NB4 (cell line): ENCODE results near the gene CORO6.

Experiments
- MYC ChIP-seq: IDR thresholded peaks from 2 replicates; pipeline ENCODE4 v1.6.1; 2011; ENCODE audit warnings: low read depth, low read length
- POLR2A ChIP-seq: IDR thresholded peaks from 2 replicates; pipeline ENCODE4 v1.6.1; 2011; ENCODE audit warnings: mild to moderate bottlenecking; ENCODE audit not compliant: insufficient read length; ENCODE audit errors: extremely low read depth
- TF ChIP-seq, protein P1 (sequence below): IDR thresholded peaks from one replicate; pipeline ENCODE4 v1.5.1; 2012; ENCODE audit warnings: low read depth, low read length
- TF ChIP-seq, protein P2 (sequence below): IDR thresholded peaks from 2 replicates; pipeline ENCODE4 v1.6.1; 2011; ENCODE audit warnings: low read depth, low read length

DNA sequence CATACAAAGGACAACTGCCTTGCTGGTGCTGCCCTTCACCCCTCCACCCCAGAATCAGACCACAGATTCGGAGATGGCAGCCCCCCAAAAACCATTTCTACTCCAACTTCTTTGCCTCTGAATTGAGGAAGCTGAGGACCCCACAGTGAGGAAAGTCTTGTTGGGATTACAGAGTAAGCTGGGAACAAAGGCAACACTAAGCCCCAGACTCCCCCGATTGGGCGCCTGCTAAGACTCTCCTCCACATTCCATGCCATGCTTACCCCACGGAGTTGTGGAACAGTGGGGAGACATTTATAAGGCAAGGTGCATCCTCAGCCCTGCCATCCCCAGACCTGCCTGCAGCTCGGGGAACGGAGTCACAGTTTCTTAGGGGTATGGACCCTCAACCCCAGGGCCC, 35.1 kb downstream of the CORO6 start:
- TF ChIP-seq, protein P1, sequence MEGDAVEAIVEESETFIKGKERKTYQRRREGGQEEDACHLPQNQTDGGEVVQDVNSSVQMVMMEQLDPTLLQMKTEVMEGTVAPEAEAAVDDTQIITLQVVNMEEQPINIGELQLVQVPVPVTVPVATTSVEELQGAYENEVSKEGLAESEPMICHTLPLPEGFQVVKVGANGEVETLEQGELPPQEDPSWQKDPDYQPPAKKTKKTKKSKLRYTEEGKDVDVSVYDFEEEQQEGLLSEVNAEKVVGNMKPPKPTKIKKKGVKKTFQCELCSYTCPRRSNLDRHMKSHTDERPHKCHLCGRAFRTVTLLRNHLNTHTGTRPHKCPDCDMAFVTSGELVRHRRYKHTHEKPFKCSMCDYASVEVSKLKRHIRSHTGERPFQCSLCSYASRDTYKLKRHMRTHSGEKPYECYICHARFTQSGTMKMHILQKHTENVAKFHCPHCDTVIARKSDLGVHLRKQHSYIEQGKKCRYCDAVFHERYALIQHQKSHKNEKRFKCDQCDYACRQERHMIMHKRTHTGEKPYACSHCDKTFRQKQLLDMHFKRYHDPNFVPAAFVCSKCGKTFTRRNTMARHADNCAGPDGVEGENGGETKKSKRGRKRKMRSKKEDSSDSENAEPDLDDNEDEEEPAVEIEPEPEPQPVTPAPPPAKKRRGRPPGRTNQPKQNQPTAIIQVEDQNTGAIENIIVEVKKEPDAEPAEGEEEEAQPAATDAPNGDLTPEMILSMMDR, result no peak
- no peak for TF ChIP-seq POLR2A
- TF ChIP-seq, protein P2, sequence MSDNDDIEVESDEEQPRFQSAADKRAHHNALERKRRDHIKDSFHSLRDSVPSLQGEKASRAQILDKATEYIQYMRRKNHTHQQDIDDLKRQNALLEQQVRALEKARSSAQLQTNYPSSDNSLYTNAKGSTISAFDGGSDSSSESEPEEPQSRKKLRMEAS, result no peak
- no peak for TF ChIP-seq MYC
